CD14-positive monocyte (primary cell): ENCODE data around the gene VTI1A. TPM values are rescaled to one million over a fixed set of nuclear protein-coding genes. Genes with fewer than 3 reads are reported as not detected.

Source experiments
- DNase-seq, 3 donors: peaks; one replicate each; pipeline ENCODE4 v3.0.0-alpha.2; 2011 to 2022
- H2AFZ ChIP-seq: 2 replicates; pipeline ENCODE4 v1.6.0; 2012; ENCODE audit warnings: mild to moderate bottlenecking, low read depth, low read length, inconsistent platforms; ENCODE audit not compliant: insufficient read depth, poor library complexity, severe bottlenecking
- H3K27ac ChIP-seq, 2 donors: 1 replicate in 1 of 2; 2 replicates in 1 of 2; pipeline ENCODE4 v1.5.1; 2012 to 2013; ENCODE audit warnings: low read length in 2 of 2, control low read depth in 1 of 2, inconsistent platforms in 1 of 2, low read depth in 1 of 2, mild to moderate bottlenecking in 1 of 2
- H3K27me3 ChIP-seq, 2 donors: one replicate each; pipeline versions ENCODE4 v1.6.0 to v1.6.1; 2011 to 2013; ENCODE audit warnings: low read length in 2 of 2; ENCODE audit not compliant: control insufficient read depth in 2 of 2, insufficient read depth in 2 of 2
- H3K36me3 ChIP-seq, 2 donors: replicated peaks in 1 of 2; 1 replicate in 1 of 2; 2 replicates in 1 of 2; pipeline versions ENCODE4 v1.5.1 to v1.6.1; 2012 to 2013; ENCODE audit warnings: low read length in 2 of 2, control low read depth in 1 of 2, inconsistent platforms in 1 of 2, mild to moderate bottlenecking in 1 of 2; ENCODE audit not compliant: insufficient read depth in 2 of 2, control insufficient read depth in 1 of 2
- H3K4me1 ChIP-seq, 2 donors: 1 replicate in 1 of 2; 2 replicates in 1 of 2; pipeline versions ENCODE4 v1.5.1 to v1.6.1; 2012 to 2013; ENCODE audit warnings: low read length in 2 of 2, control low read depth in 1 of 2, inconsistent platforms in 1 of 2, mild to moderate bottlenecking in 1 of 2, moderate library complexity in 1 of 2; ENCODE audit not compliant: insufficient read depth in 2 of 2, control insufficient read depth in 1 of 2
- H3K4me2 ChIP-seq: replicated peaks from 2 replicates; pipeline ENCODE3; 2012; ENCODE audit warnings: low read length, moderate library complexity, mild to moderate bottlenecking; ENCODE audit not compliant: poor library complexity, severe bottlenecking; ENCODE audit errors: extremely low read depth
- H3K4me3 ChIP-seq, 3 experiments: fragments of 200-600 bp in 1 of 3; sonication (generic) in 1 of 3; replicated peaks in 1 of 3; 1 replicate in 2 of 3; 2 replicates in 1 of 3; pipeline ENCODE4 v1.5.1; 2011 to 2013; ENCODE audit warnings: low read length in 3 of 3, mild to moderate bottlenecking in 3 of 3, control low read depth in 2 of 3, low read depth in 2 of 3, inconsistent platforms in 1 of 3, moderate library complexity in 1 of 3
- H3K79me2 ChIP-seq: 2 replicates; pipeline ENCODE4 v1.6.0; 2012; ENCODE audit warnings: mild to moderate bottlenecking, control low read depth, inconsistent platforms, low read length, moderate library complexity; ENCODE audit not compliant: insufficient read depth
- H3K9ac ChIP-seq: 2 replicates; pipeline ENCODE4 v1.6.0; 2017; ENCODE audit warnings: low read length, mild to moderate bottlenecking; ENCODE audit not compliant: insufficient read depth, poor library complexity, severe bottlenecking
- H3K9me3 ChIP-seq, 2 donors: replicated peaks in 1 of 2; 1 replicate in 1 of 2; 2 replicates in 1 of 2; pipeline versions ENCODE4 v1.5.1 to v1.6.1; 2012 to 2013; ENCODE audit warnings: low read length in 2 of 2, control low read depth in 1 of 2; ENCODE audit not compliant: control insufficient read depth in 1 of 2, insufficient read depth in 1 of 2
- H4K20me1 ChIP-seq: 2 replicates; pipeline ENCODE4 v1.6.0; 2012; ENCODE audit warnings: mild to moderate bottlenecking, low read length, control low read depth, moderate library complexity; ENCODE audit not compliant: insufficient read depth
- H3K27ac Mint-ChIP-seq, 7 donors: one replicate each; pipeline ENCODE4 v1.8.0; 2020; ENCODE audit warnings: mild to moderate bottlenecking in 7 of 7, mixed read lengths in 7 of 7, moderate library complexity in 6 of 7, inconsistent platforms in 2 of 7
- H3K27me3 Mint-ChIP-seq, 3 donors: one replicate each; pipeline ENCODE4 v1.8.0; 2021 to 2022; ENCODE audit warnings: low read depth in 3 of 3, mild to moderate bottlenecking in 3 of 3, mixed read lengths in 3 of 3, moderate library complexity in 3 of 3, inconsistent platforms in 1 of 3
- H3K36me3 Mint-ChIP-seq, 2 donors: one replicate each; pipeline ENCODE4 v1.8.0; 2020; ENCODE audit warnings: mixed read lengths in 2 of 2, inconsistent platforms in 1 of 2, mild to moderate bottlenecking in 1 of 2
- H3K4me1 Mint-ChIP-seq: one replicate; pipeline ENCODE4 v1.8.0; 2020; ENCODE audit warnings: mild to moderate bottlenecking, mixed read lengths
- H3K4me3 Mint-ChIP-seq, 2 donors: one replicate each; pipeline ENCODE4 v1.8.0; 2020; ENCODE audit warnings: mild to moderate bottlenecking in 2 of 2, mixed read lengths in 2 of 2, moderate library complexity in 1 of 2
- H3K9me3 Mint-ChIP-seq, 7 donors: one replicate each; pipeline ENCODE4 v1.8.0; 2020 to 2022; ENCODE audit warnings: mixed read lengths in 7 of 7, mild to moderate bottlenecking in 6 of 7, moderate library complexity in 6 of 7, inconsistent platforms in 2 of 7
- CTCF ChIP-seq: fragments of 200-600 bp; IDR thresholded peaks from one replicate; pipeline ENCODE4 v1.8.0; 2022; ENCODE audit warnings: antibody characterized with exemption, mild to moderate bottlenecking
- WGBS: methylation state at CpG from one replicate; pipeline ENCODE4 v1.1.5; 2013; ENCODE audit warnings: missing lambda C conversion rate; ENCODE audit not compliant: insufficient coverage; 5-methylcytosine and 5-hydroxymethylcytosine counted together
- intact Hi-C, 2 donors: fragments of 100-400 bp; cut with micrococcal nuclease; formaldehyde crosslinking; loops; one replicate each; pipeline versions ENCODE4 v1.15.0 to v1.15.1; 2023
- polyA plus RNA-seq, 3 donors: library from polyadenylated mRNA; depleted of rRNA in 1 of 3; unstranded in 2 of 3; stranded (reverse) in 1 of 3; fragments of 300-500 nt in 2 of 3; fragments of >200 nt in 1 of 3; fragmentation: Illumina TruSeq in 2 of 3; gene quantifications; 1 replicate in 2 of 3; 2 replicates in 1 of 3; pipeline ENCODE4 v1.2.3, GENCODE V29; 2012 to 2021

The VTI1A gene
- polyA plus RNA-seq, 3 donors = 23.6 to 25.4 (median 24.1) TPM

GRCh38 chr10:112713411-112713810 lies 266.4 kb downstream of the VTI1A start:
- Histone ChIP-seq H3K4me1 (peaks cover 6 to 14% of the 10 kb centered on the region in 2 donors), H3K27me3 (no peaks in the 10 kb centered on the region), H2AFZ (no peak overlapping the region), H3K9ac (no peak overlapping the region), H3K4me3 (no peak overlapping the region), H3K36me3 (peaks cover 0 to 4% of the 10 kb centered on the region in 2 donors), H3K4me2 (no peak overlapping the region), H4K20me1 (no peaks in the 10 kb centered on the region), H3K27ac (no peak overlapping the region), H3K9me3 (no peaks in the 10 kb centered on the region), H3K79me2 (no peaks in the 10 kb centered on the region)
- WGBS = 100% methylated on average over 1 of the region's 2 CpGs
- Mint-ChIP-seq H3K9me3 (no peaks in the 10 kb centered on the region), H3K4me3 (no peak overlapping the region), H3K36me3 (peaks cover 31 to 35% of the 10 kb centered on the region in 2 donors), H3K4me1 (peaks cover 14% of the 10 kb centered on the region), H3K27me3 (peaks cover 0 to 8% (median 0%) of the 10 kb centered on the region in 3 donors), H3K27ac (no peak overlapping the region)
- TF ChIP-seq CTCF = no peak
- no peak for DNase-seq
- intact Hi-C loops = loop anchor here in 1 of 2 donors (10.0 kb wide), 1 partner anchor 681 kb away; no protein-coding TSS in a partner anchor

GRCh38 chr10:112715581-112715980 lies 268.6 kb downstream of the VTI1A start:
- DNase-seq = no peak

More at GRCh38 chr10:112715581-112715980, 268.6 kb downstream of the VTI1A start:
- no peaks in the 10 kb centered on the region for H3K9me3 Mint-ChIP-seq
- peaks cover 0 to 4% of the 10 kb centered on the region in 2 donors for H3K36me3 ChIP-seq
- H3K27me3 ChIP-seq = no peaks in the 10 kb centered on the region
- peak overlapping the region in 1 of 7 donors; percentile 68 for H3K27ac Mint-ChIP-seq
- 100% methylated on average over 3 of the region's 5 CpGs for WGBS
- H3K9ac ChIP-seq = no peak overlapping the region
- no peak overlapping the region for H2AFZ ChIP-seq
- no peak for TF ChIP-seq CTCF
- no peak overlapping the region for H3K27ac ChIP-seq
- H3K79me2 ChIP-seq = no peaks in the 10 kb centered on the region
- intact Hi-C loops = loop anchor here in 1 of 2 donors (10.0 kb wide), 1 partner anchor 679 kb away; no protein-coding TSS in a partner anchor
- H3K4me1 ChIP-seq = peaks cover 6 to 14% of the 10 kb centered on the region in 2 donors
- peaks cover 14% of the 10 kb centered on the region for H3K4me1 Mint-ChIP-seq
- no peaks in the 10 kb centered on the region for H3K9me3 ChIP-seq
- H4K20me1 ChIP-seq = no peaks in the 10 kb centered on the region
- H3K27me3 Mint-ChIP-seq = peaks cover 0 to 7% (median 0%) of the 10 kb centered on the region in 3 donors
- H3K4me3 ChIP-seq = no peak overlapping the region
- peaks cover 31 to 34% of the 10 kb centered on the region in 2 donors for H3K36me3 Mint-ChIP-seq
- no peak overlapping the region for H3K4me2 ChIP-seq
- no peak overlapping the region for H3K4me3 Mint-ChIP-seq
